CD4-positive, alpha-beta memory T cell (primary cell): ENCODE results near the gene VARS1. TPM values are rescaled to one million over a fixed set of nuclear protein-coding genes. Genes with fewer than 3 reads are reported as not detected.
A peak's percentile ranks its signal among the peaks of the same experiment; 100 is the strongest.

Experiments
- CTCF ChIA-PET: fragments of 350-600 bp; sonication (Branson Sonifier 250); formaldehyde crosslinking; loops from one replicate; lab custom pipeline; 2021; ENCODE audit warnings: inconsistent platforms; ENCODE audit not compliant: partially characterized antibody; lab: Charles Lee
- POLR2A ChIA-PET: fragments of 350-600 bp; sonication (Branson Sonifier 250); formaldehyde crosslinking; loops from one replicate; lab custom pipeline; 2021; ENCODE audit not compliant: partially characterized antibody; lab: Charles Lee
- DNase-seq, 5 donors: peaks; one replicate each; pipeline versions ENCODE4 v3.0.0 to v3.0.0-alpha.2; 2020 to 2022; ENCODE audit warnings: mixed read lengths in 1 of 5
- H3K27ac ChIP-seq: one replicate; pipeline ENCODE4 v1.7.0; 2013; ENCODE audit warnings: low read depth, low read length
- H3K27me3 ChIP-seq: 2 replicates; pipeline ENCODE4 v1.7.0; 2013; ENCODE audit warnings: mild to moderate bottlenecking, low read length, moderate library complexity; ENCODE audit not compliant: insufficient read depth
- H3K36me3 ChIP-seq: 2 replicates; pipeline ENCODE4 v1.7.0; 2013; ENCODE audit warnings: mild to moderate bottlenecking, low read length, moderate library complexity; ENCODE audit not compliant: insufficient read depth
- H3K4me1 ChIP-seq: 2 replicates; pipeline ENCODE4 v1.7.0; 2013; ENCODE audit warnings: mild to moderate bottlenecking, low read length, moderate library complexity; ENCODE audit not compliant: insufficient read depth
- H3K4me3 ChIP-seq, 2 donors: one replicate each; pipeline ENCODE4 v1.7.0; 2013; ENCODE audit warnings: low read length in 2 of 2, mild to moderate bottlenecking in 1 of 2
- H3K9me3 ChIP-seq, 2 donors: one replicate each; pipeline ENCODE4 v1.7.0; 2013; ENCODE audit warnings: low read length in 2 of 2, control low read depth in 1 of 2; ENCODE audit not compliant: control insufficient read depth in 1 of 2
- H3K27ac Mint-ChIP-seq, 7 donors: one replicate each; pipeline ENCODE4 v1.8.0; 2020 to 2021; ENCODE audit warnings: mixed read lengths in 7 of 7, mild to moderate bottlenecking in 6 of 7, inconsistent platforms in 3 of 7, moderate library complexity in 3 of 7
- H3K27me3 Mint-ChIP-seq, 2 donors: one replicate each; pipeline ENCODE4 v1.8.0; 2020 to 2021; ENCODE audit warnings: mixed read lengths in 2 of 2
- H3K36me3 Mint-ChIP-seq, 2 donors: one replicate each; pipeline ENCODE4 v1.8.0; 2020 to 2021; ENCODE audit warnings: mixed read lengths in 2 of 2, inconsistent platforms in 1 of 2, mild to moderate bottlenecking in 1 of 2
- H3K4me1 Mint-ChIP-seq, 4 donors: one replicate each; pipeline ENCODE4 v1.8.0; 2020 to 2021; ENCODE audit warnings: mixed read lengths in 4 of 4, mild to moderate bottlenecking in 1 of 4
- H3K4me3 Mint-ChIP-seq, 8 donors: one replicate each; pipeline ENCODE4 v1.8.0; 2020 to 2021; ENCODE audit warnings: mixed read lengths in 8 of 8, mild to moderate bottlenecking in 7 of 8, moderate library complexity in 6 of 8, inconsistent platforms in 3 of 8
- H3K9me3 Mint-ChIP-seq, 8 donors: one replicate each; pipeline ENCODE4 v1.8.0; 2020 to 2021; ENCODE audit warnings: mixed read lengths in 8 of 8, mild to moderate bottlenecking in 5 of 8, inconsistent platforms in 3 of 8, moderate library complexity in 1 of 8
- intact Hi-C: fragments of 100-400 bp; cut with micrococcal nuclease; formaldehyde crosslinking; loops from one replicate; pipeline ENCODE4 v1.15.1; 2023
- polyA plus RNA-seq, 2 donors: library from polyadenylated mRNA; unstranded; fragments of 300-500 nt; fragmentation: Illumina TruSeq; gene quantifications; one replicate each; pipeline ENCODE4 v1.2.3, GENCODE V29; 2021
- total RNA-seq, 2 experiments: library from RNA; stranded (reverse); gene quantifications; one replicate each; pipeline ENCODE4 v1.2.3, GENCODE V29; 2021

VARS1 gene
- total and polyA plus RNA-seq, 4 experiments from 2014 or later: 39.6 to 46.8 (median 44.7) TPM

GRCh38 chr6:31780507-31781243, 14.9 kb downstream of the VARS1 start:
- H3K27ac Mint-ChIP-seq: peak overlapping the region in 1 of 7 donors; percentile 61
- Histone ChIP-seq H3K9me3 (no peaks in the 10 kb centered on the region), H3K4me3 (no peak overlapping the region), H3K27me3 (no peaks in the 10 kb centered on the region), H3K27ac (no peak overlapping the region), H3K36me3 (peaks cover 47% of the 10 kb centered on the region), H3K4me1 (peaks cover 22% of the 10 kb centered on the region)
- POLR2A ChIA-PET: interaction anchor here (1.5 kb wide), 1 partner anchor 26 kb away, joined by 3 read pairs; the partner anchor contains the start of gene LSM2
- H3K4me1 Mint-ChIP-seq: peaks cover 7 to 23% (median 16%) of the 10 kb centered on the region in 4 donors
- intact Hi-C loops: no loop called here
- H3K9me3 Mint-ChIP-seq: no peaks in the 10 kb centered on the region
- DNase-seq: no peak
- no peak overlapping the region for H3K4me3 Mint-ChIP-seq
- peaks cover 16 to 43% of the 10 kb centered on the region in 2 donors for H3K36me3 Mint-ChIP-seq
- CTCF ChIA-PET: interaction anchor here (0.9 to 3.8 kb wide), 2 partner anchors 9 to 11 kb away, joined by 4 to 15 read pairs; no protein-coding TSS in a partner anchor
- no peaks in the 10 kb centered on the region for H3K27me3 Mint-ChIP-seq

GRCh38 chr6:31779908-31780307, 15.6 kb downstream of the VARS1 start:
- no peak overlapping the region for H3K4me3 ChIP-seq
- peaks cover 30% of the 10 kb centered on the region for H3K4me1 ChIP-seq
- H3K36me3 ChIP-seq: peaks cover 42% of the 10 kb centered on the region
- Mint-ChIP-seq H3K27me3 (no peaks in the 10 kb centered on the region), H3K27ac (no peak overlapping the region), H3K36me3 (peaks cover 16 to 43% of the 10 kb centered on the region in 2 donors), H3K4me1 (peaks cover 9 to 30% (median 22%) of the 10 kb centered on the region in 4 donors), H3K9me3 (no peaks in the 10 kb centered on the region), H3K4me3 (no peak overlapping the region)
- intact Hi-C loops: no loop called here
- H3K27me3 ChIP-seq: no peaks in the 10 kb centered on the region
- no peaks in the 10 kb centered on the region for H3K9me3 ChIP-seq
- H3K27ac ChIP-seq: no peak overlapping the region
- no peak for DNase-seq
- ChIA-PET POLR2A (interaction anchor here (1.0 to 1.5 kb wide), 2 partner anchors 27 to 41 kb away, joined by 3 read pairs; partner anchors contain the start of gene LSM2), CTCF (interaction anchor here (0.9 to 3.8 kb wide), 2 partner anchors 10 kb away, joined by 4 to 15 read pairs; no protein-coding TSS in a partner anchor)

- peaks cover 35% of the 10 kb centered on the region for H3K36me3 ChIP-seq
- intact Hi-C loops: no loop called here
- H3K4me3 ChIP-seq: no peak overlapping the region
- peaks cover 30% of the 10 kb centered on the region for H3K4me1 ChIP-seq
- Mint-ChIP-seq H3K36me3 (peaks cover 9 to 37% of the 10 kb centered on the region in 2 donors), H3K4me3 (no peak overlapping the region), H3K27me3 (no peaks in the 10 kb centered on the region), H3K27ac (no peak overlapping the region), H3K4me1 (peaks cover 9 to 30% (median 22%) of the 10 kb centered on the region in 4 donors), H3K9me3 (no peaks in the 10 kb centered on the region)
- H3K9me3 ChIP-seq: no peaks in the 10 kb centered on the region
- DNase-seq: no peak
- H3K27ac ChIP-seq: no peak overlapping the region
- ChIA-PET CTCF (interaction anchor here (3.8 to 12.8 kb wide), 2 partner anchors 9 to 45 kb away, joined by 15 to 173 read pairs; partner anchors contain the start of genes CLIC1, DDAH2 and MSH5), POLR2A (interaction anchor here (0.5 to 1.5 kb wide), 3 partner anchors 8 to 40 kb away, joined by 3 read pairs; partner anchors contain the start of gene LSM2)
- no peaks in the 10 kb centered on the region for H3K27me3 ChIP-seq
Measured at GRCh38 chr6:31778999-31779885, 16.3 kb downstream of the VARS1 start.

- intact Hi-C loops: no loop called here
- POLR2A ChIA-PET: interaction anchor here (1.0 to 1.6 kb wide), 2 partner anchors 13 to 20 kb away, joined by 3 to 4 read pairs; no protein-coding TSS in a partner anchor
- CTCF ChIA-PET: interaction anchor here (1.1 to 12.8 kb wide), 3 partner anchors 8 to 44 kb away, joined by 3 to 173 read pairs (median 15); partner anchors contain the start of genes CLIC1, DDAH2 and MSH5
Measured at GRCh38 chr6:31778193-31778592, 17.4 kb downstream of the VARS1 start.

GRCh38 chr6:31777667-31778050, 17.9 kb downstream of the VARS1 start:
- Mint-ChIP-seq H3K27ac (peak overlapping the region in 6 of 7 donors; percentile 8 to 87 (median 75)), H3K4me1 (peaks cover 11 to 39% (median 27%) of the 10 kb centered on the region in 4 donors), H3K4me3 (peak overlapping the region in 2 of 8 donors; percentile 12 to 73), H3K27me3 (no peaks in the 10 kb centered on the region), H3K36me3 (peaks cover under 1 to 29% of the 10 kb centered on the region in 2 donors), H3K9me3 (no peaks in the 10 kb centered on the region)
- no peaks in the 10 kb centered on the region for H3K9me3 ChIP-seq
- intact Hi-C loops: loop anchor here (2.0 kb wide), 1 partner anchor 17 kb away; the partner anchor contains the start of gene VARS1
- ChIA-PET POLR2A (interaction anchor here (1.0 to 1.7 kb wide), 4 partner anchors 14 to 86 kb away, joined by 3 to 4 read pairs (median 4); partner anchors contain the start of gene MSH5), CTCF (interaction anchor here (1.1 to 12.8 kb wide), 2 partner anchors 12 to 44 kb away, joined by 3 to 173 read pairs; partner anchors contain the start of genes CLIC1, DDAH2 and MSH5)
- H3K4me3 ChIP-seq: no peak overlapping the region
- H3K27ac ChIP-seq: peak overlapping the region; percentile 46
- H3K36me3 ChIP-seq: peaks cover 30% of the 10 kb centered on the region
- no peaks in the 10 kb centered on the region for H3K27me3 ChIP-seq
- peaks cover 40% of the 10 kb centered on the region for H3K4me1 ChIP-seq
- no peak for DNase-seq

More at GRCh38 chr6:31778193-31778592, 17.4 kb downstream of the VARS1 start:
- H3K36me3 Mint-ChIP-seq: peaks cover 5 to 33% of the 10 kb centered on the region in 2 donors
- Histone ChIP-seq H3K4me1 (peaks cover 34% of the 10 kb centered on the region), H3K4me3 (no peak overlapping the region), H3K27ac (no peak overlapping the region), H3K9me3 (no peaks in the 10 kb centered on the region), H3K36me3 (peaks cover 34% of the 10 kb centered on the region), H3K27me3 (no peaks in the 10 kb centered on the region)
- no peaks in the 10 kb centered on the region for H3K27me3 Mint-ChIP-seq
- no peaks in the 10 kb centered on the region for H3K9me3 Mint-ChIP-seq
- DNase-seq: no peak
- H3K27ac Mint-ChIP-seq: peak overlapping the region in 3 of 7 donors; percentile 37 to 87 (median 73)
- H3K4me3 Mint-ChIP-seq: peak overlapping the region in 1 of 8 donors; percentile 12
- H3K4me1 Mint-ChIP-seq: peaks cover 9 to 33% (median 23%) of the 10 kb centered on the region in 4 donors

GRCh38 chr6:31776989-31777666, 18.4 kb downstream of the VARS1 start, which contains the start of gene VWA7:
VWA7 (minus strand) TSS chr6:31777328; CDS start chr6:31776779, 549 bp downstream.
- POLR2A ChIA-PET: interaction anchor here (1.0 to 1.7 kb wide), 4 partner anchors 14 to 86 kb away, joined by 3 to 4 read pairs (median 4); partner anchors contain the start of gene MSH5
- Mint-ChIP-seq H3K4me1 (peaks cover 13 to 44% (median 31%) of the 10 kb centered on the region in 4 donors), H3K27ac (peak within 1 kb of the TSS; percentile 57 to 87 (median 77)), H3K27me3 (no peaks in the 10 kb centered on the region), H3K9me3 (no peaks in the 10 kb centered on the region), H3K36me3 (peaks cover 0 to 26% of the 10 kb centered on the region in 2 donors), H3K4me3 (peak within 1 kb of the TSS; percentile 27 to 75 (median 58))
- Histone ChIP-seq H3K9me3 (no peaks in the 10 kb centered on the region), H3K36me3 (peaks cover 26% of the 10 kb centered on the region), H3K4me3 (peak within 1 kb of the TSS in 1 of 2 donors; percentile 30), H3K27me3 (no peaks in the 10 kb centered on the region), H3K4me1 (peaks cover 44% of the 10 kb centered on the region), H3K27ac (peak within 1 kb of the TSS; percentile 46)
- intact Hi-C loops: loop anchor here (2.0 kb wide), 1 partner anchor 18 kb away; the partner anchor contains the start of gene VARS1
- DNase-seq: peak; percentile 49 to 88 (median 62)
- CTCF ChIA-PET: interaction anchor here (1.1 to 12.8 kb wide), 2 partner anchors 13 to 43 kb away, joined by 3 to 173 read pairs; partner anchors contain the start of genes CLIC1, DDAH2 and MSH5
